GM18873 (cell line): ENCODE measurements around the gene C19orf67.

Experiments
- ATAC-seq: cut with Tn5 transposase; IDR thresholded peaks from one replicate; pipeline ENCODE4 v1.9.1; 2021; ENCODE audit warnings: mild to moderate bottlenecking, moderate library complexity, moderate number of reproducible peaks; ENCODE audit not compliant: unreplicated experiment, low FRiP score

The C19orf67 gene

GRCh38 chr19:14085309-14085995 lies at the start of gene C19orf67:
Gene C19orf67 (minus strand): TSS chr19:14085783. CDS start chr19:14085627, 156 bp downstream.
- ATAC-seq: no peak

DNA sequence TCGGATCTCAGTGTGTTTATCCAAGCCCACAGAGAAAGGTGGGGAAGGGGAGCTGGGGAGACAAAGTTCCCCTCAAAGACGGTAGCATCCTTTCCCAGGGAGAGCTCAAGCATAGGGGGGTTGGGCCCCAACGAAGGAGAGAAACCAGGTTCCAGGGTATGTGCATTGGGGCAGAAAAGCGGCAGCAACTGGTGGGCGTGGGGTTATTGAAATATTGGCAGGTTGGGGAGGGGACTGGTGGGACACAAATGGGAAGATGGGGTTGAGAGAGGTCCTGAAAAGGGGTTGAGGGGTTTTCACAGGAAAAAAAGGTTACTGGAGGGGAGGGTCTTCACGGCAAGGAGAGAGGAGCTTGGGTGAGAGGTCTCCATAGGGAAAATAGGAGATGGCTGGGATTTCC lies 49.8 kb upstream of the C19orf67 start:
- no peak for ATAC-seq

DNA sequence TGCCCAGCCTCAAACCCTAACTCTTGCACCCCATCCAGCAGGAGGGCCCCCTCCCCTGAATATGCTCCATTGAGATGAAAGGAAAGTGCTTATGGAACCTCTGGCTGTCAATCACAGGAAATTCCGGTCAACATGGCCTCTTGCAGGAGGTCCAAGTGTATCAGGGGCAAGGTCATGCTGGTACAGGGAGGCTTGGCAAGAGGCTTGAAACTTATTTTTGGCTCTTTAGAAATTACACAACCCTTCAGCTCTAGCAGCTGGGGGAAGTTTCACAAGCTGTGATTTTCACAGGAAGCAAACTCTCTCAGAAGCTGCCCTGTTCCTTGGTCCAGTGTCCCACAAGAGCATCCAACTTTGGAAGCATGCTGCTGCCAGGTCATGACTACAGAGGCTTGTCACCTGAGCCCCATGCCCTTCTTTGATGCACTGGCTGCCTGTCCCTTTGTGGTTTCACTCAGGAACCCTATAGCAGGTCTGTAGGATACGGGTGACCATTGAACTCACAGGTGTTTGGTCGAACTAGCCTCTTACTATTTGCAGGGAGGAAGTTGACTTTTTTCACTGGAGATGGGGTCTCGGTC lies 42.4 kb upstream of the C19orf67 start:
- no peak for ATAC-seq

- no peak for ATAC-seq
These were observed 41.6 kb upstream of the C19orf67 start for GRCh38 chr19:14127176-14127575.

GRCh38 chr19:14122924-14123323 lies 37.3 kb upstream of the C19orf67 start:
- no peak for ATAC-seq

DNA sequence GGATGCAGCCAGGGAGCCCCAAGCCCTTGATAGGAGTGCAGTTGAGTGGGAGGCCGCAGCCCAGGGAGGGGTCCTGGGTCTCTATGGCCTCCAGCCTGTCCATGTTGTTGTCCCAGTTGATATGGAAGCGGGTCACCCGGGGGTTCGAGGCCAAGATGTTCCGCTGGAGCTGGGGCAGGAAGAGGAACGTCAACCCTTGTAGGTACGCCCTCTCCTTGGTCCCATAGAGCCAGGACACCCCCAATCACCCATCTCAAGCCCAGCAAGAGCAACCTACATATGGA lies 34.9 kb upstream of the C19orf67 start:
- no peak for ATAC-seq

- ATAC-seq: no peak
These were observed 34.3 kb upstream of the C19orf67 start for GRCh38 chr19:14119644-14120496.

GRCh38 chr19:14119146-14119545 lies 33.6 kb upstream of the C19orf67 start:
- ATAC-seq: no peak

DNA sequence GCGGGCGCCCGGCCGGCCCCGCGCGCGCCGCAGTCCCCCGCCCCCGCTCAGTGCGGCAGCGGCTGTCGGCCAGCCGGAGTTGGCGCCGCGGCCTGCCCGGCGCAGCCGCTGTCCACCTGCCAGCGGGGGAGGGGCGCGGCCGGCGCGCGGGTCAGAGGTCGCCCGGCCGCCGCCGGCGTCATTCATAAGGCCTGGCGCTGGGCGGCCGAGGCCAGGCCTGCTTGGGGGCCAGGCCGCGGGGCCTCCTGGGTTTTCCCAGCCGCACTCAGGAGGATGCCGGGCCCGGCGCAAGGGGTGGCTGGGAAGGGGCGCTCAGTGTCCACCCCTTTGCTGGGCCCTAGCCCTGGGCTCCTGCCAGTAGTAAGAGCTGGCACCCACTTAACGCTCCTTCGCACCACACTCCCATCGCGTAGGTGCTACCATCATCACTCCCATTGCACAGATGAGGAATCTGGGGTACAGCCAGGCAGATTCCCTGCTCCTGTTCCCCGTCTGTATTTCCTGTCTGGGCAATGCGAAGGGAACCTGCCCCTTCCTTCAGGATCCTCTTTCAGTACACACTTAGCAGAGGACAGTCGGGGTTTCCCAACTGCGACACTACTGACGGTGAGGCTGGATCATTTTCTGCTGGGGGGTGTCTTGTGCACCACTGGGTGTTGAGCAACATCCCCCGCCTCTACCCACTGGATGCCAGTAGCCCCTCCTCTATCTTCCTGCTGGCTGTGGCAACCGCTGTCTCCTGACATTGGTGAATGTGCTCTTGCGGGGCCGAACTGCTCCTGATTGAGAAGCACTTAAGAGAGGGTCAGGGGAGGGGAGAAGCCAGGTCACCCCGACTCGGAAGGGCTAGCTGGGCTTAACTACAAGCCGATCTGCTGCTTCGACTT lies 32.8 kb upstream of the C19orf67 start:
- no peak for ATAC-seq

DNA sequence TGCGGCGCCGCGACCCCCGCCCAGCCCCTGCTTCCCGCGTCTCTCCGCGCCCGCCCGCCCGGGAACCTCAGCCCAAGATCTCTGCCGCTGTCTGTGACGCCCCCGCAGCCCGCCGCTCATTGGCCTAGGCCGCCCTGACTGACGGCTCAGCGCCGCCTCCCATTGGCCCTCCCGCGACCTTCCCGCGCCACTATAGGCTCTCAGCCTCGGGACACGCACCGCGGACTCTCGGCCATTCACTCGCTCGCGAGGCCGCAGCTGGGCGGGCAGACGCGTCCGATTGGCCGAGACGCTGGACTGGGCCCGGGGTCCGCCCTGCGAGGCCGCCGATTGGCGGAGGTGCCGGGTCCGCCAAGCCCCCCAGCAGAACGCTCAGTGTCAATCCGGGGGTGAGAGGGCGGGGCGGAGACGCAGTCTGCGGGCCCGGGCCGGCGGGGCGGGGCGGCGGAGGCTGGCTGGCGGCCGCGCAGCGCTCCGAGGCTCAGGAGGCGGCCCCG lies 32.1 kb upstream of the C19orf67 start, which contains the start of gene PRKACA:
Gene PRKACA (minus strand): TSS at position 95 of the 497 bp plus-strand sequence. CDS start 215 bp downstream, outside the sequence.
- ATAC-seq: peak; percentile 92

GRCh38 chr19:14116918-14117578 lies 31.5 kb upstream of the C19orf67 start:
- no peak for ATAC-seq

DNA sequence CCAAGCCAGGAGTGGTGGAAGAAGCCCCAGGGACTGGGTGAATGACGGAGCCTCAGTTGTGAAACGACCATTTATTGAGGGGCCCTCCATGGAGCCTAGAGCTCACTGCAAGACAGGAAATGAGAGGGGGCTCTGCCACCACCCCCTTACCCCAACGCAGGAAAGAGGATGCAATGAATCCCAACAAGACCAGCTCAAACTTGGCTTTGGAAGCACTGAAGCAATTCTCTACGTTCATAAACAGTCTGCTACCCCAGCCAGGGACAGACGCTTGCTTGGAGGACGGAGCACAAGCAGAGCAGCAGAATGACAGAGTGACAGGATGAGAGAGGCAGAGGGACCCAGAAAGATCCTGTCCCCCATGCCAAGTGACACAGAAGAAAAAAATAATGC lies 30.9 kb upstream of the C19orf67 start:
- no peak for ATAC-seq

DNA sequence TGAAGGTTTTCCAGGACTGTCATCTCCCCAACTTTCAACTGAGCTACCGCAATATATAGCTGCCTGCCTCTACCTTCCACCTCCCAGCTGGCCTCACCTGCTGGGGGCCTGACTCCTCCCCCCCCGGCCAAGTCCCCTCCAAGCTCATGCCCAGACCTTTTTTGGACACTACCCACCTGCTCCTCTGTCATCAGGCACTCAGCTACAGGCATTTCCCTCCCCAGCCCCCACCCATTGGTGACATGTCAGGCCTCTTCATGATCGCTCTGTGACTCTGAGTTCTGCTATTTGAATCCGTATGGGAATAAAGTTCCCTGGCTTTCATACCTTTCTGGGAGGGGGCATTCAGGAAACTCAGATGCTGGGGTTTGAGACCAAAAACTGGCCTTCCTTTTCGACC lies 30.2 kb upstream of the C19orf67 start:
- no peak for ATAC-seq

DNA sequence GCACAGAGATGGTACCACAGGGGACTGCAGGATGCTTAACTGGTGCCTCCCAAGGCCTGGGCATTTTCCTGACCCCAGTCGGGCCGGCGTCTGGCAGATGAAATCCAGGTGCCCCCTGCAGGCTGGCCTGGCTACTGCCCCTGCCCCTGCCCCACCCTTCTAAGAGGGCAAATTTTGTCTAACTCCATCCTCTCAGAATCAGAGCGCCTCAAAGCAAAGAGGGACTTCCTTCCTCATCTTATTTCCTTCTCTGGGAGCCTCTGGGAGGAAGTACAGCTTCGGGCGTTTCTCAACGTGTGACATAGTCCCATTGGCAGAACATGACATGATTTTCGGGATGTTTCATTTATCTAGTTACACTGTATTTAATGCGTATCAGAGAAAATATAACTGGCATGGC lies 29.3 kb upstream of the C19orf67 start:
- no peak for ATAC-seq

GRCh38 chr19:14114439-14114838 lies 28.9 kb upstream of the C19orf67 start:
- ATAC-seq: no peak

DNA sequence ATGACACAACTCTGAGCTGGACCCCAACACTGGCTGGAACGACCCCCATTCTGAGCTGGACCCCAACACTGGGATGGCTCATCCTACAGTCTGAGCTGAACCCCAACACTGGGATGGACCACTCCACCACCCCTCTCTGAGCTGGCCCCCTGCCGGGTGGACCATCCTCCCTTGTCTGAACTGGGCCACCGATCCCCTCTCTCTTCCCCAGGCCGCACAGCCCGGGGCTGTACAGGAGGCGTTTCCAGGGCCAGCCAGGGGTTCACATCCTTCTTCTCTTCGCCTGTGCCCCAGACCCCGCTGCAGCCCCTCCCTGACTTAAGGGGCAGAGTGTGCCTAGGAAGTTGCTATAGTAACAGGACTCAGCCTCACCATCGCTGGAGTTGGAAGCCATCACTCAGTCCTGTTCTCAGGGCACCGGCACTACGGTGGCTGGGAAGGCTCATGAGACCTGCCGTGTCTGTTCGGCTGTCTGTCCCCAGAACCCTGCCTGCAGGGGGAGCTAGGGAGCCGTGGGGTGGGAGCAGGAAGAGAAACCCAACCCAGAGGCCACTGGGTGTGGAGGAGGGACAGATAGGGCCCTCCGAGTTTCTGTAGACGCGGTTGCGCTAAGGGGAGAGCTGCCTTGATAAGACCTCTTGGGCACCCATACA lies 28.3 kb upstream of the C19orf67 start:
- ATAC-seq: no peak

DNA sequence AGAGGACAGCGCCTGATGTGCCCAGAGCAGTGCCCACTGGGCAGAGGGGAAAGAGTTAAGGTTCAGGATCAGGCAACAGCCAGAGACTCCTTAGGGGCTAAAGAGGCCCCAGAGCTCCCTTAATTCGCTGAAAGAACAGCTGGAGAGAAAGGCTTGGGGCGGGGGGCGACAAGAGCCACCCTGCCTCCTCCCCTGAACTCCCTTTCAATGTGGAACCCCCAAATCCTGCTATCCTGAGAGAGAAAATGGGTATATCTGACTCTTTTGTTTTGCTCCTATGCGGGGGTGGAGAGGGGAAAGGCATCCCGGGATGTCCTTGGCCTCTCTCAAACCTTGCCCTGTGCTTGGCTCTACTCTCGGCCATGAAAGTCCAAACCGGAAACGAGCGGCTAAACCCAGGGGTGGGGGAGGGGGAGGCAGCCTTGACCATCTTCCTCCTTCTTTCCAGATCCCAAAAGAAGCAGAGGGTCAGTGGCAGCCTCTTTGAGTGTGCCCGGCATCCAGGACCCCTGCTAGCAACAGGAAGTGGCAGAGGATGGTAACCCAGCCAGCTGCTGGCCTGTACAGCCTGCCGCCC lies 27.3 kb upstream of the C19orf67 start:
- ATAC-seq: no peak

DNA sequence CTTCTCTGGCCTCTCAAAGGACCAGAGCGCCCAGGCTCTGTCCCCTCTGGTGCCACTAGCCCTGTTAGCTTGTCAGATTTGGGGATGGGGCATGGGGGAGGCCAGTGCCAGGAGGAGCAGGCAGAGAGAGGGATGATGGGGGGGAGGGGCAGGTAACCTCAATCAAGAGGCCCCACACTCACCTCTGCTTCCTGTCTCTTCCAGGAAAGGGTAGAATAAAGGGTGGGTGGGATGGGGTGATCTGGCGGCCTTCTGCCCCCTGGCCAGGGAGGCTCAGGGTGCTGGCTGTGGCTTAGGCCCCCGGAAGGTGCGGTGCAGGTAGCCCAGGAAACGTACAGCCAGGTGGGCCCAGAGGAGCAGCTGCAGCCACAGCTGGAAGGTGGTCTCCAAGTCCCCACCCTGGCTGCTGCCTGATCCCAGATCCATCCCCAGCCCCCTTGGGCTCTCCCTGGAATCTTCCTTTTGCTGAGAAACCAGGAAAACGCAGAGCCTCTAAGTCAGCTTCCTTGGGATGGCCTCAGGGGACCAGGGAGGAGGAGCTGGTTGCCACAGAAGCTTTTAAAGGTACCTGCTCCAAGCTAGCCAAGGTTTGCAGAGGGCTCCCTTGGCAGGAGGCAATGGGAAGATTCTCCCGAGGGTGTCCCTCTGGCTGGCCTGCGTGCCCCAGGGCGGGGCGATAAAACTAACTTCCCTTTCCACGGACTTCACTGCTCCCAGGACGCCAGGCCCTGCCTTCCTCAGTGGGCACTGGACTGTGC lies 26.6 kb upstream of the C19orf67 start:
- no peak for ATAC-seq
